Hematopoietic multipotent progenitor cell treated with erythropoietin and hydrocortisone succinate and interleukin-3 and kit ligand, for 17 days (in vitro differentiated cells): ENCODE data around the gene ENOSF1.
"Not testable (repeated sequence)": the region's sequence is repeated elsewhere in the genome, so short reads cannot be mapped to it uniquely, and the experiment has no call there.

Experiments
- DNase-seq: peaks from one replicate; pipeline ENCODE4 v3.0.0-alpha.2; 2015; ENCODE audit warnings: low spot score

Gene ENOSF1

GRCh38 chr18:712401-713134 lies at the start of gene ENOSF1:
Gene ENOSF1 (minus strand): TSS chr18:712630. CDS start chr18:712587, 43 bp downstream.
- peak; percentile 73 for DNase-seq

- DNase-seq: not testable (repeated sequence)
Observed at GRCh38 chr18:759864-760263, 47.4 kb upstream of the ENOSF1 start.

- DNase-seq: peak; percentile 34
Observed at GRCh38 chr18:755506-755905, 43.1 kb upstream of the ENOSF1 start.

- DNase-seq: no peak
Observed at GRCh38 chr18:754656-755055, 42.2 kb upstream of the ENOSF1 start.

GRCh38 chr18:750456-750855 lies 38.0 kb upstream of the ENOSF1 start:
- DNase-seq: no peak

- no peak for DNase-seq
Observed at GRCh38 chr18:744832-745597, 32.6 kb upstream of the ENOSF1 start.

GRCh38 chr18:741931-742512 lies 29.6 kb upstream of the ENOSF1 start:
- DNase-seq: peak; percentile 66

- DNase-seq: no peak
Observed at GRCh38 chr18:732371-732770, 19.9 kb upstream of the ENOSF1 start.

- DNase-seq: no peak
Observed at GRCh38 chr18:731185-731584, 18.8 kb upstream of the ENOSF1 start.

- DNase-seq: no peak
Observed at GRCh38 chr18:730692-731091, 18.3 kb upstream of the ENOSF1 start.

- DNase-seq: not testable (repeated sequence)
Observed at GRCh38 chr18:730120-730519, 17.7 kb upstream of the ENOSF1 start.

GRCh38 chr18:725646-726045 lies 13.2 kb upstream of the ENOSF1 start:
- DNase-seq: no peak

- no peak for DNase-seq
Observed at GRCh38 chr18:723541-724080, 11.2 kb upstream of the ENOSF1 start.

GRCh38 chr18:717003-717402 lies 4.6 kb upstream of the ENOSF1 start:
- DNase-seq: no peak

- no peak for DNase-seq
Observed at GRCh38 chr18:715626-716025, 3.2 kb upstream of the ENOSF1 start.

- no peak for DNase-seq
Observed at GRCh38 chr18:713135-713490, 683 bp upstream of the ENOSF1 start.

GRCh38 chr18:711657-712400 lies 601 bp downstream of the ENOSF1 start:
- peak; percentile 72 for DNase-seq

GRCh38 chr18:711310-711656 lies 1.1 kb downstream of the ENOSF1 start:
- DNase-seq: no peak

GRCh38 chr18:710418-711300 lies 1.8 kb downstream of the ENOSF1 start:
- no peak for DNase-seq

- DNase-seq: no peak
Observed at GRCh38 chr18:709771-710170, 2.7 kb downstream of the ENOSF1 start.

GRCh38 chr18:708096-708495 lies 4.3 kb downstream of the ENOSF1 start:
- DNase-seq: no peak
